IMR-90 (cell line): ENCODE measurements around the gene HRC. TPM values are rescaled to one million over a fixed set of nuclear protein-coding genes. Genes with fewer than 3 reads are reported as not detected.

Experiments used
- ATAC-seq: fragments of 200-7000 bp; cut with Tn5 transposase; 2 replicates; pipeline ENCODE4 v1.9.1; 2020; ENCODE audit warnings: low read depth, mild to moderate bottlenecking, moderate library complexity
- BruUV-seq: library from RNA; stranded (reverse); fragments of 400-500 nt; replicated peaks from 2 replicates; lab custom pipeline; 2021; lab: Mats Ljungman, UMichigan
- CTCF ChIA-PET: fragments of 300-600 bp; formaldehyde crosslinking; extraction: SDS; loops from one replicate; lab custom pipeline; 2021; ENCODE audit warnings: antibody characterized with exemption; lab: Yijun Ruan, JAX
- POLR2A ChIA-PET: fragments of 300-600 bp; sonication (Branson Sonifier 250); formaldehyde crosslinking; loops from one replicate; lab custom pipeline; 2022; ENCODE audit warnings: antibody characterized with exemption; ENCODE audit not compliant: unreplicated experiment; lab: Charles Lee
- DNase-seq: peaks from one replicate; pipeline ENCODE4 v3.0.0; 2013
- H2AFZ ChIP-seq: replicated peaks from 2 replicates; pipeline ENCODE3; 2013; ENCODE audit warnings: low read length, mild to moderate bottlenecking; ENCODE audit not compliant: poor library complexity
- H2AK5ac ChIP-seq: 2 replicates; pipeline ENCODE4 v1.6.1; 2013; ENCODE audit warnings: low read depth, low read length, inconsistent platforms
- H2AK9ac ChIP-seq: replicated peaks from 2 replicates; pipeline ENCODE3; 2013; ENCODE audit warnings: mild to moderate bottlenecking, low read depth, low read length, moderate library complexity; ENCODE audit not compliant: poor library complexity
- H2BK120ac ChIP-seq: 2 replicates; pipeline ENCODE4 v1.6.1; 2013; ENCODE audit warnings: low read depth, low read length, inconsistent platforms
- H2BK15ac ChIP-seq: 3 replicates; pipeline ENCODE4 v1.6.1; 2013; ENCODE audit warnings: low read depth, low read length, inconsistent platforms
- H2BK20ac ChIP-seq: 2 replicates; pipeline ENCODE4 v1.6.1; 2013; ENCODE audit warnings: low read depth, mild to moderate bottlenecking, inconsistent platforms, low read length, moderate library complexity
- H2BK5ac ChIP-seq: 2 replicates; pipeline ENCODE4 v1.6.1; 2013; ENCODE audit warnings: mild to moderate bottlenecking, low read depth, low read length, inconsistent platforms; ENCODE audit not compliant: poor library complexity, severe bottlenecking
- H3K14ac ChIP-seq: replicated peaks from 2 replicates; pipeline ENCODE4 v1.6.1; 2013; ENCODE audit warnings: low read depth, low read length, inconsistent platforms
- H3K18ac ChIP-seq: 2 replicates; pipeline ENCODE4 v1.6.1; 2013; ENCODE audit warnings: low read depth, low read length, control low read depth
- H3K23ac ChIP-seq: 2 replicates; pipeline ENCODE4 v1.6.1; 2013; ENCODE audit warnings: low read depth, low read length, inconsistent platforms
- H3K27ac ChIP-seq: 2 replicates; pipeline ENCODE4 v1.5.1; 2013; ENCODE audit warnings: mild to moderate bottlenecking, control low read depth, low read length; ENCODE audit not compliant: insufficient read depth
- H3K27me3 ChIP-seq: 2 replicates; pipeline ENCODE4 v1.6.1; 2013; ENCODE audit warnings: low read length; ENCODE audit not compliant: control insufficient read depth, insufficient read depth
- H3K36me3 ChIP-seq: 2 replicates; pipeline ENCODE4 v1.6.1; 2013; ENCODE audit warnings: low read length, mixed read lengths; ENCODE audit not compliant: control insufficient read depth, insufficient read depth
- H3K4ac ChIP-seq: 2 replicates; pipeline ENCODE4 v1.6.1; 2013; ENCODE audit warnings: low read depth, low read length, inconsistent platforms
- H3K4me1 ChIP-seq: 2 replicates; pipeline ENCODE4 v1.6.1; 2013; ENCODE audit warnings: low read length, mixed read lengths; ENCODE audit not compliant: control insufficient read depth, insufficient read depth
- H3K4me2 ChIP-seq: 2 replicates; pipeline ENCODE4 v1.6.1; 2013; ENCODE audit warnings: low read depth, mild to moderate bottlenecking, control low read depth, low read length, moderate library complexity
- H3K4me3 ChIP-seq: 2 replicates; pipeline ENCODE4 v1.5.1; 2013; ENCODE audit warnings: low read depth, mild to moderate bottlenecking, control low read depth, low read length, moderate library complexity; ENCODE audit not compliant: insufficient read depth
- H3K56ac ChIP-seq: 2 replicates; pipeline ENCODE4 v1.6.1; 2013; ENCODE audit warnings: low read length, inconsistent platforms; ENCODE audit not compliant: insufficient read depth; ENCODE audit errors: extremely low read depth
- H3K79me1 ChIP-seq, 2 experiments: 2 replicates each; pipeline ENCODE4 v1.6.1; 2013; ENCODE audit warnings: low read length in 2 of 2, inconsistent platforms in 1 of 2, low read depth in 1 of 2
- H3K9ac ChIP-seq: 2 replicates; pipeline ENCODE4 v1.6.1; 2013; ENCODE audit warnings: low read depth, low read length, control low read depth
- H3K9me1 ChIP-seq: 2 replicates; pipeline ENCODE4 v1.6.1; 2013; ENCODE audit warnings: low read length, inconsistent platforms; ENCODE audit not compliant: insufficient read depth
- H3K9me3 ChIP-seq: 2 replicates; pipeline ENCODE4 v1.6.1; 2013; ENCODE audit warnings: low read length; ENCODE audit not compliant: control insufficient read depth, insufficient read depth
- H4K20me1 ChIP-seq: 2 replicates; pipeline ENCODE4 v1.6.1; 2013; ENCODE audit warnings: low read length, inconsistent platforms; ENCODE audit not compliant: insufficient read depth
- H4K5ac ChIP-seq: 2 replicates; pipeline ENCODE4 v1.6.1; 2013; ENCODE audit warnings: mild to moderate bottlenecking, low read depth, low read length, control low read depth
- H4K8ac ChIP-seq, 2 experiments: 2 replicates each; pipeline ENCODE4 v1.6.1; 2013; ENCODE audit warnings: low read depth in 2 of 2, low read length in 2 of 2, control low read depth in 1 of 2, inconsistent platforms in 1 of 2
- H4K91ac ChIP-seq: 2 replicates; pipeline ENCODE4 v1.6.1; 2013; ENCODE audit warnings: low read depth, low read length, inconsistent platforms; ENCODE audit not compliant: insufficient read depth
- BHLHE40 ChIP-seq: fragments of 150-350 bp; IDR thresholded peaks from 2 replicates; pipeline ENCODE4 v1.6.1; 2016; ENCODE audit warnings: mild to moderate bottlenecking, low read depth, low read length
- CEBPB ChIP-seq: IDR thresholded peaks from 2 replicates; pipeline ENCODE4 v1.6.1; 2012; ENCODE audit warnings: low read depth, low read length, improper control_type of control experiment
- CHD1 ChIP-seq: IDR thresholded peaks from 2 replicates; pipeline ENCODE4 v1.6.1; 2012; ENCODE audit warnings: low read depth, low read length, improper control_type of control experiment
- FOS ChIP-seq: fragments of 150-350 bp; IDR thresholded peaks from 2 replicates; pipeline ENCODE4 v1.6.1; 2016; ENCODE audit warnings: low read depth, low read length
- MAFK ChIP-seq: IDR thresholded peaks from 2 replicates; pipeline ENCODE4 v1.6.1; 2012; ENCODE audit warnings: low read depth, low read length, improper control_type of control experiment
- MAZ ChIP-seq: IDR thresholded peaks from 2 replicates; pipeline ENCODE4 v1.6.1; 2012; ENCODE audit warnings: low read depth, mild to moderate bottlenecking, low read length, improper control_type of control experiment, moderate library complexity, borderline replicate concordance
- MXI1 ChIP-seq: IDR thresholded peaks from 2 replicates; pipeline ENCODE4 v1.6.1; 2012; ENCODE audit warnings: low read depth, mild to moderate bottlenecking, low read length, moderate library complexity, borderline replicate concordance
- NFE2L2 ChIP-seq: fragments of 150-350 bp; IDR thresholded peaks from 2 replicates; pipeline ENCODE4 v1.6.1; 2016; ENCODE audit warnings: low read depth, mild to moderate bottlenecking, low read length
- POLR2A ChIP-seq: IDR thresholded peaks from 2 replicates; pipeline ENCODE4 v1.6.1; 2012; ENCODE audit warnings: mild to moderate bottlenecking, low read depth, low read length
- RAD21 ChIP-seq: IDR thresholded peaks from 2 replicates; pipeline ENCODE4 v1.6.1; 2012; ENCODE audit warnings: low read length, improper control_type of control experiment
- RCOR1 ChIP-seq: IDR thresholded peaks from 2 replicates; pipeline ENCODE4 v1.6.1; 2012; ENCODE audit warnings: mild to moderate bottlenecking, low read length, improper control_type of control experiment; ENCODE audit not compliant: insufficient replicate concordance
- RFX5 ChIP-seq: IDR thresholded peaks from 2 replicates; pipeline ENCODE4 v1.8.0; 2012; ENCODE audit warnings: low read depth, mild to moderate bottlenecking, low read length, moderate library complexity
- SMC3 ChIP-seq: fragments of 150-350 bp; IDR thresholded peaks from 2 replicates; pipeline ENCODE4 v1.6.1; 2016; ENCODE audit warnings: low read depth, mild to moderate bottlenecking, antibody characterized with exemption, low read length, moderate library complexity
- WGBS, 2 experiments: methylation state at CpG; one replicate each; pipeline versions ENCODE4 v1.1.5 to v1.1.7; 2013; ENCODE audit warnings: missing lambda C conversion rate in 2 of 2; ENCODE audit not compliant: insufficient read length in 1 of 2; ENCODE audit errors: extremely low coverage in 2 of 2; 5-methylcytosine and 5-hydroxymethylcytosine counted together
- dilution Hi-C: fragments of 300-500 bp; cut with HindIII; formaldehyde crosslinking; loops from one replicate; pipeline ENCODE4 v1.14.3; 2018; ENCODE audit warnings: low sequenced_read_pairs; ENCODE audit not compliant: unreplicated experiment
- in situ Hi-C: fragments of 300-500 bp; cut with MboI; formaldehyde crosslinking; loops from 3 replicates; pipeline ENCODE4 v1.14.3; 2019; ENCODE audit warnings: low sequenced_read_pairs, inconsistent platforms, mixed read lengths
- intact Hi-C: fragments of 100-400 bp; cut with micrococcal nuclease; formaldehyde crosslinking; loops from 2 replicates; pipeline ENCODE4 v1.10.0; 2022
- polyA plus RNA-seq, 3 experiments: library from polyadenylated mRNA; depleted of rRNA; stranded (reverse); fragments of >200 nt; gene quantifications; 2 replicates each; pipeline ENCODE4 v1.2.3, GENCODE V29; 2012; ENCODE audit warnings: low replicate concordance in 1 of 3
- total RNA-seq: library from RNA; depleted of rRNA; stranded (reverse); fragments of >200 nt; gene quantifications from 2 replicates; pipeline ENCODE4 v1.2.3, GENCODE V29; 2012
- TF ChIP-seq, protein P1 (sequence below): conservative IDR thresholded peaks from 2 replicates; pipeline ENCODE4 v1.5.1; 2012; ENCODE audit warnings: mild to moderate bottlenecking, low read depth, low read length, improper control_type of control experiment
- TF ChIP-seq, protein P2 (sequence below): fragments of 150-350 bp; IDR thresholded peaks from 2 replicates; pipeline ENCODE4 v1.6.1; 2017; ENCODE audit warnings: mild to moderate bottlenecking, antibody characterized with exemption, low read length, low read depth
- TF ChIP-seq, protein P3 (sequence below): fragments of 150-350 bp; IDR thresholded peaks from 2 replicates; pipeline ENCODE4 v1.6.1; 2016; ENCODE audit warnings: low read depth, mild to moderate bottlenecking, low read length, moderate library complexity, borderline replicate concordance

Gene HRC
- total and polyA plus RNA-seq, 2 of the 4 experiments (the other 2 are of a cell fraction) = 0.03 TPM; not detected in 1

DNA sequence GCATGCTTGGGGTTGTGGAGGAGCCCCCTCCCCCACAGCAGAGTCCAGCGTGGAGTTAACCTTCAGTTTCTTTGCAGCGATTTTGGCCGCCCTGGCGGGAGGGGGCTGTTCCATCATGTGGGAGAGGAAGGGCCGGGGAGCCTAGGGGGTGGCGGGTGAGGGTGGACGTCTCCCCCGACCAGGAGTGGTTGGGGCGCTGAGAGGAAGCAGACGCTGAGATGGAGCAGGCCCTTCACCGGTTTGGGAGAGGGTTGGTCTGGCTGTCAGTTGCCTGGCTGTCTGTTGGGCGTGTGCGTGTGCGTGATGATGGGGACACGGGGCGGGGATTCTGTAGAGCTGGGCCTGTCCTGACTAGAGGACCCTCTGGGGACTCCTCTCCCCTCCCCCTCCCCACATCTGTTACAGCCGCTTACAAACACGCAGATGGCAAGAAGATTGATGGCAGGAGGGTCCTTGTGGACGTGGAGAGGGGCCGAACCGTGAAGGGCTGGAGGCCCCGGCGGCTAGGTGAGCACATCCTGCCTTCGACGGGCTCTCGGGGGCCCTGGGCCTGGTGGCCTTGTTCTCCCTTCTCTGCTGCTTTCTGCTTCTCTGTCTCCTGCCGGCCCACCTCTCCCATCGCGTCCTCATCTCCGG is 50.8 kb downstream of the HRC start:
- Histone ChIP-seq H3K36me3 (peaks cover 81% of the 10 kb centered on the region), H3K14ac (no peak overlapping the region), H3K4me3 (no peak overlapping the region), H3K9me3 (no peaks in the 10 kb centered on the region), H4K20me1 (peaks cover 48% of the 10 kb centered on the region), H3K4me2 (no peak overlapping the region), H3K27me3 (no peaks in the 10 kb centered on the region), H3K4ac (no peak overlapping the region), H2AK5ac (no peak overlapping the region), H4K8ac (no peak overlapping the region), H2BK120ac (no peak overlapping the region), H3K79me1 (peaks cover 23 to 59% of the 10 kb centered on the region in 2 experiments), H3K18ac (no peak overlapping the region), H2BK15ac (no peak overlapping the region), H2AK9ac (no peak overlapping the region), H3K56ac (no peak overlapping the region), H3K4me1 (no peaks in the 10 kb centered on the region), H3K9me1 (no peaks in the 10 kb centered on the region), H2BK5ac (no peak overlapping the region), H4K91ac (no peak overlapping the region), H2BK20ac (no peak overlapping the region), H3K23ac (no peak overlapping the region), H3K27ac (no peak overlapping the region), H2AFZ (no peak overlapping the region), H4K5ac (no peak overlapping the region), H3K9ac (no peak overlapping the region)
- ChIA-PET CTCF (no interaction called here), POLR2A (no interaction called here)
- dilution Hi-C loops = no loop called here
- ATAC-seq = no peak
- WGBS, 2 experiments = 70% methylated on average over 2 of the region's 30 CpGs; no CpG with 5 or more reads in 1 of the 2 experiments
- intact Hi-C loops = no loop called here
- DNase-seq = no peak
- no TSS peak for BruUV-seq
- in situ Hi-C loops = no loop called here
- TF ChIP-seq, protein P1, sequence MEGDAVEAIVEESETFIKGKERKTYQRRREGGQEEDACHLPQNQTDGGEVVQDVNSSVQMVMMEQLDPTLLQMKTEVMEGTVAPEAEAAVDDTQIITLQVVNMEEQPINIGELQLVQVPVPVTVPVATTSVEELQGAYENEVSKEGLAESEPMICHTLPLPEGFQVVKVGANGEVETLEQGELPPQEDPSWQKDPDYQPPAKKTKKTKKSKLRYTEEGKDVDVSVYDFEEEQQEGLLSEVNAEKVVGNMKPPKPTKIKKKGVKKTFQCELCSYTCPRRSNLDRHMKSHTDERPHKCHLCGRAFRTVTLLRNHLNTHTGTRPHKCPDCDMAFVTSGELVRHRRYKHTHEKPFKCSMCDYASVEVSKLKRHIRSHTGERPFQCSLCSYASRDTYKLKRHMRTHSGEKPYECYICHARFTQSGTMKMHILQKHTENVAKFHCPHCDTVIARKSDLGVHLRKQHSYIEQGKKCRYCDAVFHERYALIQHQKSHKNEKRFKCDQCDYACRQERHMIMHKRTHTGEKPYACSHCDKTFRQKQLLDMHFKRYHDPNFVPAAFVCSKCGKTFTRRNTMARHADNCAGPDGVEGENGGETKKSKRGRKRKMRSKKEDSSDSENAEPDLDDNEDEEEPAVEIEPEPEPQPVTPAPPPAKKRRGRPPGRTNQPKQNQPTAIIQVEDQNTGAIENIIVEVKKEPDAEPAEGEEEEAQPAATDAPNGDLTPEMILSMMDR = no peak
- TF ChIP-seq, protein P2, sequence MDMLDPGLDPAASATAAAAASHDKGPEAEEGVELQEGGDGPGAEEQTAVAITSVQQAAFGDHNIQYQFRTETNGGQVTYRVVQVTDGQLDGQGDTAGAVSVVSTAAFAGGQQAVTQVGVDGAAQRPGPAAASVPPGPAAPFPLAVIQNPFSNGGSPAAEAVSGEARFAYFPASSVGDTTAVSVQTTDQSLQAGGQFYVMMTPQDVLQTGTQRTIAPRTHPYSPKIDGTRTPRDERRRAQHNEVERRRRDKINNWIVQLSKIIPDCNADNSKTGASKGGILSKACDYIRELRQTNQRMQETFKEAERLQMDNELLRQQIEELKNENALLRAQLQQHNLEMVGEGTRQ = no peak
- no peak for TF ChIP-seq RCOR1
- TF ChIP-seq POLR2A = no peak
- TF ChIP-seq BHLHE40 = no peak
- no peak for TF ChIP-seq CHD1
- no peak for TF ChIP-seq RFX5
- no peak for TF ChIP-seq MAZ
- TF ChIP-seq SMC3 = no peak
- TF ChIP-seq CEBPB = no peak
- TF ChIP-seq MXI1 = no peak
- no peak for TF ChIP-seq NFE2L2
- TF ChIP-seq, protein P3, sequence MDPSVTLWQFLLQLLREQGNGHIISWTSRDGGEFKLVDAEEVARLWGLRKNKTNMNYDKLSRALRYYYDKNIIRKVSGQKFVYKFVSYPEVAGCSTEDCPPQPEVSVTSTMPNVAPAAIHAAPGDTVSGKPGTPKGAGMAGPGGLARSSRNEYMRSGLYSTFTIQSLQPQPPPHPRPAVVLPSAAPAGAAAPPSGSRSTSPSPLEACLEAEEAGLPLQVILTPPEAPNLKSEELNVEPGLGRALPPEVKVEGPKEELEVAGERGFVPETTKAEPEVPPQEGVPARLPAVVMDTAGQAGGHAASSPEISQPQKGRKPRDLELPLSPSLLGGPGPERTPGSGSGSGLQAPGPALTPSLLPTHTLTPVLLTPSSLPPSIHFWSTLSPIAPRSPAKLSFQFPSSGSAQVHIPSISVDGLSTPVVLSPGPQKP = no peak
- no peak for TF ChIP-seq FOS
- no peak for TF ChIP-seq RAD21
- no peak for TF ChIP-seq MAFK
